GM12878 (cell line): ENCODE results near the gene PI16. TPM values are rescaled to one million over a fixed set of nuclear protein-coding genes. Genes with fewer than 3 reads are reported as not detected.

ENCODE experiments used
- CHD2 ChIP-seq: IDR thresholded peaks from 2 replicates; pipeline ENCODE4 v1.6.1; 2011; ENCODE audit warnings: low read depth, low read length, improper control_type of control experiment, borderline replicate concordance
- E2F4 ChIP-seq: IDR thresholded peaks from 2 replicates; pipeline ENCODE4 v1.6.1; 2012; ENCODE audit warnings: low read depth, low read length, improper control_type of control experiment
- ELK1 ChIP-seq: IDR thresholded peaks from 2 replicates; pipeline ENCODE4 v1.6.1; 2012; ENCODE audit warnings: low read depth, low read length, improper control_type of control experiment
- HCFC1 ChIP-seq: fragments of 150-350 bp; IDR thresholded peaks from 2 replicates; pipeline ENCODE4 v1.6.1; 2014; ENCODE audit warnings: low read length
- IKZF2 ChIP-seq, 2 experiments: fragments of 450-650 bp; IDR thresholded peaks; 2 replicates each; pipeline ENCODE4 v1.6.1; 2017; ENCODE audit warnings: mild to moderate bottlenecking in 2 of 2, moderate library complexity in 2 of 2
- JUNB ChIP-seq: IDR thresholded peaks from 2 replicates; pipeline ENCODE4 v1.6.1; 2016; ENCODE audit warnings: antibody characterized with exemption, mild to moderate bottlenecking
- MEF2A ChIP-seq: IDR thresholded peaks from 2 replicates; pipeline ENCODE4 v1.6.1; 2011; ENCODE audit warnings: low read depth, mild to moderate bottlenecking, low read length, moderate library complexity; ENCODE audit not compliant: insufficient read depth
- MEF2B ChIP-seq: fragments of 450-650 bp; IDR thresholded peaks from 2 replicates; pipeline ENCODE4 v1.6.1; 2018; ENCODE audit warnings: mild to moderate bottlenecking, moderate library complexity; ENCODE audit not compliant: partially characterized antibody, poor library complexity, severe bottlenecking
- MYB ChIP-seq: fragments of 150-350 bp; IDR thresholded peaks from 2 replicates; pipeline ENCODE4 v1.6.1; 2014; ENCODE audit warnings: mild to moderate bottlenecking, low read depth, low read length, borderline replicate concordance
- NFXL1 ChIP-seq: fragments of 450-650 bp; IDR thresholded peaks from 2 replicates; pipeline ENCODE4 v1.6.1; 2017; ENCODE audit warnings: antibody characterized with exemption, mild to moderate bottlenecking, borderline replicate concordance
- PML ChIP-seq: IDR thresholded peaks from 2 replicates; pipeline ENCODE4 v1.6.1; 2012; ENCODE audit warnings: low read length, inconsistent platforms
- PRDM15 ChIP-seq: fragments of 450-650 bp; formaldehyde crosslinking; IDR thresholded peaks from 2 replicates; pipeline ENCODE4 v1.4.0; 2020; ENCODE audit warnings: mild to moderate bottlenecking, moderate library complexity
- SMC3 ChIP-seq: IDR thresholded peaks from 2 replicates; pipeline ENCODE4 v1.6.1; 2011; ENCODE audit warnings: low read length, improper control_type of control experiment, borderline replicate concordance
- SREBF1 ChIP-seq: IDR thresholded peaks from 2 replicates; pipeline ENCODE4 v1.6.1; 2012; ENCODE audit warnings: mild to moderate bottlenecking, low read length
- SREBF2 ChIP-seq: IDR thresholded peaks from 2 replicates; pipeline ENCODE4 v1.6.1; 2012; ENCODE audit warnings: mild to moderate bottlenecking, low read length
- SRF ChIP-seq, 2 experiments: IDR thresholded peaks; 2 replicates each; pipeline ENCODE4 v1.6.1; 2011; ENCODE audit warnings: low read depth in 2 of 2, low read length in 2 of 2, mild to moderate bottlenecking in 1 of 2, moderate library complexity in 1 of 2
- SUPT20H ChIP-seq: IDR thresholded peaks from 2 replicates; pipeline ENCODE4 v1.6.1; 2011; ENCODE audit warnings: low read depth, mild to moderate bottlenecking, low read length, moderate library complexity, borderline replicate concordance; ENCODE audit not compliant: control insufficient read depth
- ZNF217 ChIP-seq: fragments of 450-650 bp; IDR thresholded peaks from 2 replicates; pipeline ENCODE4 v1.6.1; 2017; ENCODE audit warnings: antibody characterized with exemption, mild to moderate bottlenecking
- ZNF274 ChIP-seq: IDR thresholded peaks from one replicate; pipeline ENCODE4 v1.8.0; 2011; ENCODE audit not compliant: insufficient read length, insufficient read depth
- polyA plus RNA-seq, 11 experiments: library from polyadenylated mRNA; depleted of rRNA in 4 of 11; unstranded in 6 of 11; stranded (reverse) in 5 of 11; fragments of >200 nt; fragmentation: Nextera tagmentation in 4 of 11; fragmentation: Illumina TruSeq in 1 of 11; extraction: Ambion mirVana in 4 of 11; extraction: Trizol in 1 of 11; gene quantifications; 1 replicate in 1 of 11; 2 replicates in 10 of 11; pipeline versions ENCODE4 v1.2.1 to v1.2.3, GENCODE V29; 2011 to 2016; ENCODE audit warnings: inconsistent platforms in 2 of 11, missing spikeins in 2 of 11, low read depth in 1 of 11
- total RNA-seq, 4 experiments: library from RNA; depleted of rRNA in 3 of 4; stranded (reverse); fragments of >200 nt in 3 of 4; fragmentation: Illumina TruSeq in 1 of 4; extraction: Trizol in 1 of 4; gene quantifications; 2 replicates each; pipeline versions ENCODE4 v1.2.1 to v1.2.3, GENCODE V29; 2013 to 2021
- TF ChIP-seq, protein P1 (sequence below): fragments of 450-650 bp; IDR thresholded peaks from 2 replicates; pipeline ENCODE4 v1.6.1; 2017; ENCODE audit warnings: mild to moderate bottlenecking, moderate library complexity

The PI16 gene
- total and polyA plus RNA-seq, 10 of the 15 experiments (the other 5 are each of a cell fraction or from before 2014, with no cell fraction given), result 0.08 to 0.12 TPM; not detected in 8

GRCh38 chr6:36985808-36986703, 31.5 kb downstream of the PI16 start, which contains the start of gene MTCH1 (continued):
- TF ChIP-seq HCFC1, result peak; percentile 46
- TF ChIP-seq IKZF2 (IDR thresholded peaks at IDR 0.05), result peak; percentile 49 to 52
- no peak for TF ChIP-seq NFXL1
- peak; percentile 85 to 87 for TF ChIP-seq SRF (IDR thresholded peaks at IDR 0.05; ENCODE audit: low read depth in 2 of 2, low read length in 2 of 2)
- TF ChIP-seq MEF2A, result no peak
- no peak for TF ChIP-seq MYB
- peak; percentile 94 for TF ChIP-seq SREBF1
- TF ChIP-seq, protein P1, sequence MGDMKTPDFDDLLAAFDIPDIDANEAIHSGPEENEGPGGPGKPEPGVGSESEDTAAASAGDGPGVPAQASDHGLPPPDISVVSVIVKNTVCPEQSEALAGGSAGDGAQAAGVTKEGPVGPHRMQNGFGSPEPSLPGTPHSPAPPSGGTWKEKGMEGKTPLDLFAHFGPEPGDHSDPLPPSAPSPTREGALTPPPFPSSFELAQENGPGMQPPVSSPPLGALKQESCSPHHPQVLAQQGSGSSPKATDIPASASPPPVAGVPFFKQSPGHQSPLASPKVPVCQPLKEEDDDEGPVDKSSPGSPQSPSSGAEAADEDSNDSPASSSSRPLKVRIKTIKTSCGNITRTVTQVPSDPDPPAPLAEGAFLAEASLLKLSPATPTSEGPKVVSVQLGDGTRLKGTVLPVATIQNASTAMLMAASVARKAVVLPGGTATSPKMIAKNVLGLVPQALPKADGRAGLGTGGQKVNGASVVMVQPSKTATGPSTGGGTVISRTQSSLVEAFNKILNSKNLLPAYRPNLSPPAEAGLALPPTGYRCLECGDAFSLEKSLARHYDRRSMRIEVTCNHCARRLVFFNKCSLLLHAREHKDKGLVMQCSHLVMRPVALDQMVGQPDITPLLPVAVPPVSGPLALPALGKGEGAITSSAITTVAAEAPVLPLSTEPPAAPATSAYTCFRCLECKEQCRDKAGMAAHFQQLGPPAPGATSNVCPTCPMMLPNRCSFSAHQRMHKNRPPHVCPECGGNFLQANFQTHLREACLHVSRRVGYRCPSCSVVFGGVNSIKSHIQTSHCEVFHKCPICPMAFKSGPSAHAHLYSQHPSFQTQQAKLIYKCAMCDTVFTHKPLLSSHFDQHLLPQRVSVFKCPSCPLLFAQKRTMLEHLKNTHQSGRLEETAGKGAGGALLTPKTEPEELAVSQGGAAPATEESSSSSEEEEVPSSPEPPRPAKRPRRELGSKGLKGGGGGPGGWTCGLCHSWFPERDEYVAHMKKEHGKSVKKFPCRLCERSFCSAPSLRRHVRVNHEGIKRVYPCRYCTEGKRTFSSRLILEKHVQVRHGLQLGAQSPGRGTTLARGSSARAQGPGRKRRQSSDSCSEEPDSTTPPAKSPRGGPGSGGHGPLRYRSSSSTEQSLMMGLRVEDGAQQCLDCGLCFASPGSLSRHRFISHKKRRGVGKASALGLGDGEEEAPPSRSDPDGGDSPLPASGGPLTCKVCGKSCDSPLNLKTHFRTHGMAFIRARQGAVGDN, result peak; percentile 65
- TF ChIP-seq SUPT20H, result no peak
- no peak for TF ChIP-seq ZNF274
- no peak; the same call in 1 of the 2 replicates for TF ChIP-seq ZNF217
- TF ChIP-seq CHD2, result 0 out of 2 replicates have a peak, but pooled peaks have one; percentile 46
- no peak; the same call in none of the 2 replicates for TF ChIP-seq ELK1
- TF ChIP-seq PML, result no peak
- TF ChIP-seq SREBF2, result no peak
- peak; percentile 69; the same call in 1 of the 2 replicates for TF ChIP-seq PRDM15 (CRISPR knock-in tag)
- TF ChIP-seq JUNB, result no peak
- TF ChIP-seq SMC3, result no peak
- TF ChIP-seq MEF2B, result peak; percentile 59
- TF ChIP-seq E2F4, result no peak
